H1 (cell line): ENCODE results near the gene KBTBD12.

Experiments used
- SIN3A ChIP-seq, 2 experiments: IDR thresholded peaks in 1 of 2; conservative IDR thresholded peaks in 1 of 2; 2 replicates each; pipeline ENCODE4 v1.6.1; 2011 to 2012; ENCODE audit warnings: low read length in 2 of 2, improper control_type of control experiment in 1 of 2, low read depth in 1 of 2, mild to moderate bottlenecking in 1 of 2
- TF ChIP-seq, protein P1 (sequence below), 3 experiments: IDR thresholded peaks; 1 replicate in 2 of 3; 2 replicates in 1 of 3; pipeline versions ENCODE4 v1.5.1 to v1.6.1; 2011; ENCODE audit warnings: low read length in 3 of 3, mild to moderate bottlenecking in 3 of 3, inconsistent platforms in 2 of 3, low read depth in 1 of 3, moderate library complexity in 1 of 3; ENCODE audit not compliant: insufficient read depth in 1 of 3; ENCODE audit errors: control extremely low read depth in 1 of 3

DNA sequence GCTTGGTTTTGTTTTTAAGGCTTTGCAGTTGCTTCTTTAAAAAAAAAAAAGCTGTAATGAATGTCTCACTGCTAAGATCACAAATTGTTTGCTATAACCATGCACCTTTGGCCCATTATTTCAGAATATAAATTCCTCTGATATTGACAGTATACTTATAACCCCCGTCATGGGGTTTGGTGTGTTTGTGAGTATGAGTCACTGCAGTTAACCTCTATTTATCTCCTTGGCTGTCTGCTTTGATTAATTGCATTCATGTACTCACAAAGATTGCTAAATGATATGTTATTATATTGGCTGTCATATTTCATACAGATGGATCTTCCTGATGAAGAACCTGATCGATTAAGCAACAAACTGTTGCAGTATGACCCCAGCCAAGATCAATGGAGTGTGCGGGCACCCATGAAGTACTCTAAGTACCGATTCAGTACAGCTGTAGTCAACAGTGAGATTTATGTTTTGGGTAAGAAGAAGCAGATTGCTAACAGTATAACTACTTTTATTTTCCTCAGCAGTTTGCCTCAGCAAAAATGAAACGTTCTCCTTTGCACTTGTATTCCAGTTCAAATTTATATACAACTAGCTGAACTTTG is 14.9 kb downstream of the KBTBD12 start:
- TF ChIP-seq, protein P1, sequence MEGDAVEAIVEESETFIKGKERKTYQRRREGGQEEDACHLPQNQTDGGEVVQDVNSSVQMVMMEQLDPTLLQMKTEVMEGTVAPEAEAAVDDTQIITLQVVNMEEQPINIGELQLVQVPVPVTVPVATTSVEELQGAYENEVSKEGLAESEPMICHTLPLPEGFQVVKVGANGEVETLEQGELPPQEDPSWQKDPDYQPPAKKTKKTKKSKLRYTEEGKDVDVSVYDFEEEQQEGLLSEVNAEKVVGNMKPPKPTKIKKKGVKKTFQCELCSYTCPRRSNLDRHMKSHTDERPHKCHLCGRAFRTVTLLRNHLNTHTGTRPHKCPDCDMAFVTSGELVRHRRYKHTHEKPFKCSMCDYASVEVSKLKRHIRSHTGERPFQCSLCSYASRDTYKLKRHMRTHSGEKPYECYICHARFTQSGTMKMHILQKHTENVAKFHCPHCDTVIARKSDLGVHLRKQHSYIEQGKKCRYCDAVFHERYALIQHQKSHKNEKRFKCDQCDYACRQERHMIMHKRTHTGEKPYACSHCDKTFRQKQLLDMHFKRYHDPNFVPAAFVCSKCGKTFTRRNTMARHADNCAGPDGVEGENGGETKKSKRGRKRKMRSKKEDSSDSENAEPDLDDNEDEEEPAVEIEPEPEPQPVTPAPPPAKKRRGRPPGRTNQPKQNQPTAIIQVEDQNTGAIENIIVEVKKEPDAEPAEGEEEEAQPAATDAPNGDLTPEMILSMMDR (IDR thresholded peaks at IDR 0.05; ENCODE audit: control extremely low read depth in 1 of 3, insufficient read depth in 1 of 3, low read depth in 1 of 3, low read length in 3 of 3) = no peak
- no peak for TF ChIP-seq SIN3A (conservative IDR thresholded peaks at IDR 0.05 in 1 of 2, IDR thresholded peaks at IDR 0.05 in 1 of 2; ENCODE audit: low read depth in 1 of 2, low read length in 2 of 2)
